T-helper 2 cell treated with Interferon-gamma antibody and Interleukin-4, amounts not matched to agents 5 μg/mL and 100 μg/mL, for 36 hours (primary cell): ENCODE results near the gene FHIT.
"Not testable (repeated sequence)": the region's sequence is repeated elsewhere in the genome, so short reads cannot be mapped to it uniquely, and the experiment has no call there.

Source experiments
- DNase-seq: peaks from one replicate; pipeline ENCODE4 v3.0.0; 2021; ENCODE audit warnings: low spot score
- H3K27ac Mint-ChIP-seq: one replicate; pipeline ENCODE4 v1.8.0; 2021; ENCODE audit warnings: mild to moderate bottlenecking, mixed read lengths
- H3K27me3 Mint-ChIP-seq: one replicate; pipeline ENCODE4 v1.8.0; 2021; ENCODE audit warnings: low read depth, mixed read lengths
- H3K36me3 Mint-ChIP-seq: one replicate; pipeline ENCODE4 v1.8.0; 2021; ENCODE audit warnings: low read depth, mixed read lengths
- H3K4me1 Mint-ChIP-seq: one replicate; pipeline ENCODE4 v1.8.0; 2021; ENCODE audit warnings: low read depth, mixed read lengths
- H3K4me3 Mint-ChIP-seq: one replicate; pipeline ENCODE4 v1.8.0; 2022; ENCODE audit warnings: mild to moderate bottlenecking, moderate library complexity, mixed read lengths
- H3K9me3 Mint-ChIP-seq: one replicate; pipeline ENCODE4 v1.8.0; 2021; ENCODE audit warnings: mixed read lengths

FHIT gene

DNA sequence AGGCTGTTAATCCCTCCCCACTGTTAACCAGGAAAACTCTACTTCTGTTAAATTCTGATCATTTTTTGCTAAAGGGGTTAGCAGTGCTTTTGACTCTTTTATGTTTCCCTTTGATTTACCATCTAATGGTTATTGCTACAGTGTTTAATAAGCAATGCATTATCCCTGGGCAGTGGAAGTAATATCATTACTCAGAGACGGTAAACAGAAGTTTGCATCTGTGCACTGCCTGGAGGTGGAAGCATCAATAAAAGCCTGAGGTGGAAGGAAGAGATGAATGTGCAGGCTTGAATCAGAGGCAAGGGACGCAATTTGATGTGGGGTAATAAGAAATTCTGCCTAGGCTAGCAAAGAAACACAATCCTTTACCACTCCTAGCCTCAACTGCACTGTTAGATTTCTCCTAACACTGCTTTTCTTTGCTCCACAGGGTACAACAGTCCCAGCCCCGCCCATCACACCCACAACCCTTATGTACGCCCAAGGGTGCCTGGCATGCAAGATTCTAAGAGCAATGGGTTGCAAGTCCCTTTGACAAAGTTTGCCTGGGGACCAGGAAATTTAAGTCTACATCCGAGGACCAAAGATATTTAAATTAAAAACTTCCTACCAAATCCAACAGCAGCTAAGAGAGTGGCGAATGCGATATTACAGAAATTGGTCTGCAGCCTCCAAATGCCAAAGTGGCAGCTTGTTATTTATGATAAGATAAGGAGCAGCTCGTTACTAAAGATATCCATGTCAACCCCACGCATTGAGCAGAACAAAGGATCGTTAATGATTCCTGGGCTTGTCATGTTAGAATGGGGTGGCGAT lies 261.4 kb downstream of the FHIT start:
- Mint-ChIP-seq H3K27me3 (no peaks in the 10 kb centered on the region), H3K4me1 (no peaks in the 10 kb centered on the region), H3K36me3 (no peaks in the 10 kb centered on the region), H3K9me3 (peaks cover 10% of the 10 kb centered on the region), H3K4me3 (no peak overlapping the region), H3K27ac (no peak overlapping the region)
- no peak for DNase-seq

GRCh38 chr3:60987191-60987590 lies 264.1 kb downstream of the FHIT start:
- not testable (repeated sequence) for H3K36me3 Mint-ChIP-seq, H3K4me3 Mint-ChIP-seq, DNase-seq, H3K27ac Mint-ChIP-seq, H3K4me1 Mint-ChIP-seq, H3K27me3 Mint-ChIP-seq
- peaks cover 10% of the 10 kb centered on the region for H3K9me3 Mint-ChIP-seq

DNA sequence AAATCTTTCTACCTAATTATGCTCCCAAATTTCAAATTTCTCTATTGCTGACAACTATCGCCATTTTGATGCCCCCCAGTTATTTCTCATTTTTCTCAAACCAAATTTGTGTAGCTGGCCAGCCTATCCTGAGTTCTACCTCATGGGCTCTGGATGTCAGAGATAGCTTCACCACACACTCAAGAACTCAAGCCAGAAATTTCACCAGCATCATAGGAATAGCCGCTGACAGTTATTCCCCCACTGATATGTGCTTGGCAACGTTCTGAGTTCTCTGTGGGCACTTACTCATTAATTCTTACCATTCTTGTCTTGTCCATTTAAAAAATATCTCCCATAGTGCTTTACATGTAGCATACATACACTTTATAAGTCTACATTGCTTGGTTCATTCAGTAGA lies 264.7 kb downstream of the FHIT start:
- no peak overlapping the region for H3K27ac Mint-ChIP-seq
- no peak for DNase-seq
- H3K36me3 Mint-ChIP-seq, result no peaks in the 10 kb centered on the region
- H3K9me3 Mint-ChIP-seq, result peaks cover 10% of the 10 kb centered on the region
- no peak overlapping the region for H3K4me3 Mint-ChIP-seq
- no peaks in the 10 kb centered on the region for H3K4me1 Mint-ChIP-seq
- H3K27me3 Mint-ChIP-seq, result no peaks in the 10 kb centered on the region

DNA sequence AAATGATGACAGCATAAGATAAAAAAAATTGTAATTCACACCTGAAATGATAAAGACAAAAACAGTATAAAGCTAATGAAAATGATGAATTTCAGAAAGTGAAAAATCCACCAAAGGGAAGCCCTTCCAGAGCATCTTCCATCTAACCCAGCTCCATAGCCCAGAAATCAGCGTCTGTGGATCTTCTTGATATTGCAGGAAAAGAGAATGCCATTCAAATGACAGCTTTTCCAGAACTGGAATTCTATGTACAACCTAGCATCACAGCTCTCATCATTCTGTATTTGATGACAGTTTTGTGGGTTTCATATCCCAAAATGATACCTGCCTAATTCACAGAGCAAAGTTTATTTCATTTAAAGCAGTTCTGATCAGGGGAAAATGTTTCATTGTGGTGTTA lies 267.3 kb downstream of the FHIT start:
- no peak for DNase-seq
- no peak overlapping the region for H3K4me3 Mint-ChIP-seq
- H3K4me1 Mint-ChIP-seq, result no peaks in the 10 kb centered on the region
- H3K36me3 Mint-ChIP-seq, result no peaks in the 10 kb centered on the region
- H3K27ac Mint-ChIP-seq, result no peak overlapping the region
- no peaks in the 10 kb centered on the region for H3K27me3 Mint-ChIP-seq
- peaks cover 10% of the 10 kb centered on the region for H3K9me3 Mint-ChIP-seq

- Mint-ChIP-seq H3K4me3 (no peak overlapping the region), H3K36me3 (no peaks in the 10 kb centered on the region), H3K27ac (no peak overlapping the region), H3K4me1 (no peaks in the 10 kb centered on the region), H3K27me3 (no peaks in the 10 kb centered on the region), H3K9me3 (peaks cover 6% of the 10 kb centered on the region)
- no peak for DNase-seq
Observed at GRCh38 chr3:60980342-60980692, 270.9 kb downstream of the FHIT start.

GRCh38 chr3:60979461-60980341 lies 271.6 kb downstream of the FHIT start:
- Mint-ChIP-seq H3K27ac (no peak overlapping the region), H3K4me1 (no peaks in the 10 kb centered on the region), H3K27me3 (no peaks in the 10 kb centered on the region), H3K36me3 (no peaks in the 10 kb centered on the region), H3K4me3 (no peak overlapping the region), H3K9me3 (peaks cover 4% of the 10 kb centered on the region)
- no peak for DNase-seq

DNA sequence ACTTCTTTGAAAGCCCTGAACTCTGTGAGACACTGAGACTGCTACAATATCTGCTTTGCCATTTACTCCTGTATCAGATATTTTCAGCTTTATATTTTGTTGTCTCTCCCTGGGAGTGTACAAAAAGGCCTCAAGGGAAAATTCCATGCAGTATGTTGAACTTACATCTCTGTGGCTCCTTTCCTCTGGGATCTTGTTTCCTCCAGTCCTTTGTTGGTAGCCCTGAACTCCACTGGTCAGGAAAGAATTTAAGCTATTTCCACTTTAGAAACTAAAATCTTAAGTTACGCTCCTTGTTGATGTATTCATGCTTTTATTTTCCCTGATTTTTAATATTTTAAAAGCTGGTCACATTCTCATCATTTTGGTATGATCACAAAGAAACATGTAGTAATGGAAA lies 277.9 kb downstream of the FHIT start:
- no peak overlapping the region for H3K27ac Mint-ChIP-seq
- no peak overlapping the region for H3K4me3 Mint-ChIP-seq
- DNase-seq, result no peak
- H3K27me3 Mint-ChIP-seq, result no peaks in the 10 kb centered on the region
- H3K9me3 Mint-ChIP-seq, result peaks cover 28% of the 10 kb centered on the region
- no peaks in the 10 kb centered on the region for H3K4me1 Mint-ChIP-seq
- H3K36me3 Mint-ChIP-seq, result no peaks in the 10 kb centered on the region

DNA sequence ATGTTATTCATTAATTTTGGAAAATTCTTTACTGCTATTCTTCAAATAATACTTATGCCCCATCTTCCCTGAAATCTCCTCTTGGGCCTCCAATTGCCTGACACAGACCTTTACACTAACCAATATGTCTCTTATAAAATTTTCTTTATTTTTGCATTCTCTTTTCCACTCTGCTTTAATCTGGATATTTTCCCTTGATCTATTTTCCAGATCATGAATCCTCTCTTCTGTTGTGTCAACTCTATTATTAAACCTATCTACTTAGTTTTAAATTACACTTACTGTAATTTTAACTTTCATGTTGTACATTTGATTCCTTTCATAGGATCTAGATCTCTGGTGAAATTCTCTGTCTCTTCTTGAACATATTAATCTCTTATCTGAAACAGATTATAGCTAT lies 278.7 kb downstream of the FHIT start:
- no peaks in the 10 kb centered on the region for H3K36me3 Mint-ChIP-seq
- H3K27me3 Mint-ChIP-seq, result no peaks in the 10 kb centered on the region
- no peak overlapping the region for H3K27ac Mint-ChIP-seq
- no peak overlapping the region for H3K4me3 Mint-ChIP-seq
- peaks cover 28% of the 10 kb centered on the region for H3K9me3 Mint-ChIP-seq
- H3K4me1 Mint-ChIP-seq, result no peaks in the 10 kb centered on the region
- no peak for DNase-seq

DNA sequence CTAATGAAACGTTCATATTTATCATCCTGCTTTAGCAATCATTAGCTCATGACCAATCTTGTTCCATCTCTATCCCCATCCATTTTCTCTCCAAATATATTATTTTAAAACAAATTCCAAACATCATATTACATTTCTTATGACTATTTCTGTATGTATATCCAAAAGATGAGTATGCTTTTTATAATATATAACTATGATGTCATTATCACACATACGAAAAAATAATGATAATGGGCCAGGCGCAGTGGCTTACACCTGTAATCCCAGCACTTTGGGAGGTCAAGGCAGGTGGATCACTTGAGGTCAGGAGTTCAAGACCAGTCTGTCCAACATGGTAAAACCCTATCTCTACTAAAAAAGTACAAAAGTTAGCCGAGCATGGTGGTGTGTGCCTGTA lies 280.4 kb downstream of the FHIT start:
- H3K36me3 Mint-ChIP-seq, result no peaks in the 10 kb centered on the region
- no peak overlapping the region for H3K27ac Mint-ChIP-seq
- peaks cover 32% of the 10 kb centered on the region for H3K9me3 Mint-ChIP-seq
- H3K4me1 Mint-ChIP-seq, result no peaks in the 10 kb centered on the region
- no peaks in the 10 kb centered on the region for H3K27me3 Mint-ChIP-seq
- no peak for DNase-seq
- H3K4me3 Mint-ChIP-seq, result no peak overlapping the region

DNA sequence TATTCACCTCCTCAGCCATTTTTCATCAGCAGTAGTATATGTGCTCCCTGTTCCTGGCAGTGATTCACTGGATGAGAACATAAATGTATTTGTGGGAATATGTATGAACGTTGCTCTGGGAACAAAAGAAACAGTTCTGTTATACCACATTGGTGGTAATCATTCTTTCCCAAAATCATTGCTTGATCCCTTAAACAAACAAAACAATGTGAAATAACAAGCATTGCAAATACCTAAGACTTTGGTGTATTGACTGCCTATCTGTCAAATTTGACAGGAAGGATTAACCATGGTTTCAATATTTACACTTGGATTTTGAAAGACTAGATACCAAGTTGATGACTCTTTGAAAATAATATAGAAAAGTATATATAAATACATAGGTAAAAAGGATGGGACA lies 284.1 kb downstream of the FHIT start:
- Mint-ChIP-seq H3K4me3 (no peak overlapping the region), H3K4me1 (no peaks in the 10 kb centered on the region), H3K9me3 (peaks cover 39% of the 10 kb centered on the region), H3K27ac (no peak overlapping the region), H3K27me3 (no peaks in the 10 kb centered on the region), H3K36me3 (no peaks in the 10 kb centered on the region)
- no peak for DNase-seq

GRCh38 chr3:60957541-60957940 lies 293.7 kb downstream of the FHIT start:
- Mint-ChIP-seq H3K27ac (no peak overlapping the region), H3K36me3 (no peaks in the 10 kb centered on the region), H3K4me3 (no peak overlapping the region), H3K27me3 (no peaks in the 10 kb centered on the region), H3K9me3 (peaks cover 43% of the 10 kb centered on the region), H3K4me1 (no peaks in the 10 kb centered on the region)
- DNase-seq, result no peak

DNA sequence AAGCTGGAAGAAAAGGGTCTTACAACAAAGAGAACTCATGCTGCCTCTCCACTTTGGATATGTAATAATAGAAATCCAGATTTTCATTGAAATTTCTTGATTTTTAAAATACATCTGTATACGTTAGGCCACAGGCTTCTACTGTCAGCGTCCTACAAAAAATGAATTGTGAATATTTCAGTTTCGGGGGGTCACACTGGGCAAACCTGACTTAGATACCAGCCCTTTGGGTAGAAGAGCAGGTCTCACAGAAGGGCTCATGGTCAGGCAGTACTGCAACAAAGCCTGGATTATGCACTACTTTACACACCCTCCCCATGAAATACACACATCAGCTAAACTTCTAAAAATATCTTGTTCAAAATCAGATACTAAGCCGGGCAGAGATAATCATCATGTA lies 294.5 kb downstream of the FHIT start:
- Mint-ChIP-seq H3K36me3 (no peaks in the 10 kb centered on the region), H3K4me1 (no peaks in the 10 kb centered on the region), H3K27ac (no peak overlapping the region), H3K9me3 (peaks cover 35% of the 10 kb centered on the region), H3K4me3 (no peak overlapping the region), H3K27me3 (no peaks in the 10 kb centered on the region)
- no peak for DNase-seq

DNA sequence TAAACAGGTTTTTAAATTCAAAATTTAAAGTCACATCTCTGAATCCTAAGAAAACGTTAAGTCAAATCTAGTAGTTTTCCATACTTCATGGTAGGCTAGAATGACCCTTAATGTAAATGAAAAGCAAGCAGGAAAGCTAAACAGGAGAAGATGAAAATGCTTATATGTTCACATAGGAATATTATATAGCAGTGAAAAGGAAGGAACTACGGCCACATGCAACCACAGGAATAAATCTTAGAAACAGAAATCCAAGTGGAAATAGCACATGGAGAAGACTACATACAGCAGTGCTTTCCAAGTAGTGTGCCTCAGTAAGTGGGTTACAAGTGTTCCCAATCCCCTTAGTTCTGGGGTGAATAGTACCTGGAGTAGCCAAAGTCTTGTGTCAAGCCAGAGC lies 296.2 kb downstream of the FHIT start:
- H3K9me3 Mint-ChIP-seq, result peaks cover 25% of the 10 kb centered on the region
- H3K27me3 Mint-ChIP-seq, result no peaks in the 10 kb centered on the region
- DNase-seq, result no peak
- H3K27ac Mint-ChIP-seq, result no peak overlapping the region
- H3K4me3 Mint-ChIP-seq, result no peak overlapping the region
- H3K36me3 Mint-ChIP-seq, result no peaks in the 10 kb centered on the region
- no peaks in the 10 kb centered on the region for H3K4me1 Mint-ChIP-seq

DNA sequence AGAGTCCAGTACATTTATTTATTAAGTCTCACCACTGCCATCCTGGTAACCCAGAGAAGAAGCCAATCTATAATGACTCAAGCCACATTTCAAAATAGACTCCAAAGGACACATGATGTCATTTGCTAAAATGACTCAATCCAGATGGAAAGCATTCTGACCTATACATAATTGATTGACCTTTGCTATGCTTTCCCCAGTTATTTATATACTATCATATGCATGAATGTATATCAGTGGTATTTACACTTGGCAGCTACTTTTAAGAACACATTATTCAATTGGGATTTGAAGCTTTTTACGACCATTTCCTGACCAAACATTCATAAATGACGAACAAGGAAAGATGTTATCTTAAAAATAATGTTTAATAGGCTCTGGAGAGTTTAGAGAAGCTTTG lies 297.2 kb downstream of the FHIT start:
- Mint-ChIP-seq H3K9me3 (peaks cover 20% of the 10 kb centered on the region), H3K27ac (no peak overlapping the region), H3K36me3 (no peaks in the 10 kb centered on the region), H3K4me1 (no peaks in the 10 kb centered on the region), H3K4me3 (no peak overlapping the region), H3K27me3 (no peaks in the 10 kb centered on the region)
- no peak for DNase-seq
